Measurements from ENCODE around the gene FPR2.
"Not testable (repeated sequence)": the region's sequence is repeated elsewhere in the genome, so short reads cannot be mapped to it uniquely, and the experiment has no call there.

Gene FPR2, protein sequence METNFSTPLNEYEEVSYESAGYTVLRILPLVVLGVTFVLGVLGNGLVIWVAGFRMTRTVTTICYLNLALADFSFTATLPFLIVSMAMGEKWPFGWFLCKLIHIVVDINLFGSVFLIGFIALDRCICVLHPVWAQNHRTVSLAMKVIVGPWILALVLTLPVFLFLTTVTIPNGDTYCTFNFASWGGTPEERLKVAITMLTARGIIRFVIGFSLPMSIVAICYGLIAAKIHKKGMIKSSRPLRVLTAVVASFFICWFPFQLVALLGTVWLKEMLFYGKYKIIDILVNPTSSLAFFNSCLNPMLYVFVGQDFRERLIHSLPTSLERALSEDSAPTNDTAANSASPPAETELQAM

DNA sequence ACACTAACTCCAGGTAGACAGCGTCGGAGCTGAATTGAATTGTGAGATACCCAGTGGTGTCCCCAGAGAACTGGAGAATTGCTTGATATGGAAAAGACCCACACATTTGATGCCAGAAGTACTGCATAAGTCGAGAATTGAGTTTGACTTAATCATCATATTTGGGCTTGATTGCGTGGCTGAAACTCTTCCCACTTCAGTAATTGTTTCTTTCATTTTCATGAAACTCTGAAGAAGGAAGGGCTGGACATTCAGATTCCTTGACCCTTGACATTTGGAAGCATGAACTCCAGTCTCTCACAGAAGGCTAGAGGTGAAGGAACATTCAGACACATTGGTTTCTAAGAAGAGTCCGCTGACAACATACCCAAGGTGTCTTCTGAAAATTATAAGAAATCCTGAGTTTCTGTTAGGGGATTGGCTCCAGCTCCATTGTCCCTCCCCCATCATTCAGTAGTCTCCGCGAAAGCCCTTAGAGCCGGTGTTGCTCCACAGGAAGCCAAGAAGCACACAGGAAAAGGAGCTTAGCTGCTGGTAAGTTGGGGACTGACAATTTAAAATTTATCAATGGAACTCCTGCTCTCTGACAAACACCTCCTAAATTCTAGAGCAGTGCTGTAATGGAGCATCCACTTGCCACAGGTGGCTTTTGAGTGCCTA lies at the start of gene FPR2:
Gene FPR2, plus strand, starts transcription at position 484 of the 660 bp plus-strand sequence. CDS start 7,479 bp downstream, outside the sequence.
- no peak for DNase-seq

DNA sequence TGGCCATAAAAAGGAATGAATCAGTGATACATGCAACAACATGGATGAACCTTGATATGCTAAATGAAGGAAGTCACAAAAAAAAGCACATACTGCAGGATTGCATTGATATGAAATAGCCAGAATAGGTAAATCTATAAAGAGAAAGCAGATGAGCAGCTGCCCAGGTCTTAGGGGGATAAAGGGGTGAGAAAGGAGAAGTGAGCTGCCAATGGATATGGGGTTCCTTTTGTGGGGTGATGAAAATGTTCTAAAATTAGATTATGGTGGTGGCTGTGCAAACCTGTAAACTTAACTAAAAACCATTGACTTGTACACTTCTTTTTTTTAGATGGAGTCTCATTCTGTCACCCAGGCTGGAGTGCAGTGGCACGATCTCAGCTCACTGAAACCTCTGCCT lies 49.3 kb upstream of the FPR2 start:
- DNase-seq = no peak

DNA sequence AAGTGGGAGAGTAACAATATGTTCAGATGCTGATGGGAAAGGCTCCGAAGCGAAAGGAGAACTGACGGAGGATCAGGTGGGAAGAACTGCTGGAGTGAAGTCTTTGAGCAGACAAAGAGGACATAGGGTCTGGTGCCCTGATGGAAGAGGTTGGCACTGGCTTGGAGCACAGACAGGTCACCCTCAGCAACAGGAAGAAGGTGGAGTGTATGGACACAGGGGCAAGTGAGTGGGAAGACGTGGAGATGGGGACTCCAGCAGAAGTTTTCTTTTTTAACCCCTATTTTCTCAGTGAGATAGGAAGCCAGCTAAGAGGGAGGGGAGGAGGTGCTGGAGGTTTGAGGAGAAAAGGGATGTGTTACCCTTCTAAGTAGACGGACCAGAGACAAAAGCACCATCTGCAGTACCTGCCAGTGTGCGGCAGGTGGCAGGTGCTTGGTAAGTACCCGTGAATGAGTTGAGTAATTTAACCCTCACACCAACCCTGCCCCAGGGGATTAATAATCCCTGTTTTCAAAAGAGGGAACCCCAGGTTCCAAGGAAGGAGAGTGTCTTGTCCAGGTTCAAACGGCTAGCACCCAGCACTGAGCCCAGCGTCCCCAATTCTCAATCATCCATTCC lies 48.4 kb upstream of the FPR2 start:
- peak in 1 of 2 experiments; percentile 36 for DNase-seq

DNA sequence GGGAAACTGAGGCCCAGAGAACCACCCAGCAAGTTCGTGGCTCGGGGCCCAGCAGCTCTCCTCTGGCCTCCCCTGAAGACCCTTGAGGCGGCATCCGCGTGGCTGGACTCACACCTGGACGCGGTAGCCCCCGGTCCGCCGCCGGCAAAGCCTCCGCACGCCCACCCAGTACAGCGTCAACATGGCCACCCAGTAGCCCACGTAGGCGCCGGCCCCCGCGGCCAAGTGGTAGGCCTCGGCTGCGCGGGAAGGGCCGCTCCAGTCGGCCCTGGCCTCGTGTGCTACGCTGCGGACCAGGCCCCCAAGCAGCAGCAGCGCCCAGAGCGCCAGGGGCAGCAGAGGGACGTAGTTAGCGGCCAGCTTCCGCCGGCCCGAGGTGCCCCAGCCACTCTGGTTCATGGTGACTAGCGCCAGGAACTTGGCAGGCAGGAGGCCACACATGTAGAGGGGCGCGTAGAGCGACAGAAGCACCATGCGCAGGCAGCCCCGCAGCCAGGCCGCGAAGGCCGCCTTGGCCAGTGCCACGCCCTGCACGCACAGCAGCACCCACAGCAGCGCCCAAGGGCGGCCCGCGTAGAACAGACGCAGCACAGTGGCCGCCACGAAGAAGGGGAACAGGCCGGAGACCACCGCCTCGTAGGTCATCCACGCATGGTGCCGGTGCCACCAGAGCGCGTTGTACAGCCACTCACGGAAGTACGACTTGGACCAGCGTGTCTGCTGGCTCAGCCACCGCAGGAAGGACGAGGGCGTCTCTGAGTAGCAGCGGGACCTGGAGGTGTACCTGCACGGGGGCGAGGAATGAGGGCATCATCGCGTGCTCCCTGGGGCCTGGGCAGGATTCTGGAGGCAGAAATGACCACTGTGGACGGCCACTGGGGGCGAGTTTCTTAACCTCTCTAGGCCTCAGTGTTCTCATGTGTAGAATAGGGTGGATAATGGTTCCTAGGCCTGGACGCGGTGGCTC lies 47.4 kb upstream of the FPR2 start:
- no peak for DNase-seq

DNA sequence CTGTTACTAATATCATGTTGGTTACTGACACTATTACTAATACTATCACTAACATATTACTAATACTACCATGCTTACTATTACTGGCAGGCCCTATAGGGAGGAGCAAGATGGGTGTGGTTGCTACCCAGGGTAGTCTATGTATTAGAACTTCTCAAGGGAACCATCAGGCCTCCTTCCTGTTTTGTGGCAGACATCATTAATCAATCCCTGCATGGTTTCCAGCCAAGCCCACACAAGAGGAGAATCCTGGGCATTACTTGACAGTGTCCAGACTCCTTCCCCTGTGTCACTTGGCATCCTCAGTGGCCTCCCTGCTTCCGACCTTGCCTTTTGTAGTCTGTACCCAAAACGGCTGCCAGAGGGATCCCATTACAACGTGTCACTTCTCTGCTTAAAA lies 46.1 kb upstream of the FPR2 start:
- DNase-seq = no peak

DNA sequence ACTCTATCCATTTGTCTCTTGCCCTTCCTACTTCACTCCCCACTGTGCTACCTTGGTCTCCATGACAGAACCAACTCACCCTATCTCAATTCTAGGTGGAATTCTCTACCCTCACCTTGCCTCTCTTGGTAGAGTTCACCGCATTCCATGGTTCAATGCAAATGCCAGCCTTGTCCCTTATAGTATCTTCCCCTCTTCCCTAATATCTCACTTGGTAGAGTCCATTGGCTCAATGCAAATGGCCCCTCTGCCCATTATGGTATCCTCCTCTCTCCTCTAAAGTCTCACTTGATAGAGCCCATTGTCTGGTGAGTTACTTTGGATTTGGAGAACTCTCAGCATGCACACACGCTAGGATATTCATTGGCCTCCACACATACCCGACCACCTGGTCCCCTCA lies 45.1 kb upstream of the FPR2 start:
- no peak for DNase-seq

DNA sequence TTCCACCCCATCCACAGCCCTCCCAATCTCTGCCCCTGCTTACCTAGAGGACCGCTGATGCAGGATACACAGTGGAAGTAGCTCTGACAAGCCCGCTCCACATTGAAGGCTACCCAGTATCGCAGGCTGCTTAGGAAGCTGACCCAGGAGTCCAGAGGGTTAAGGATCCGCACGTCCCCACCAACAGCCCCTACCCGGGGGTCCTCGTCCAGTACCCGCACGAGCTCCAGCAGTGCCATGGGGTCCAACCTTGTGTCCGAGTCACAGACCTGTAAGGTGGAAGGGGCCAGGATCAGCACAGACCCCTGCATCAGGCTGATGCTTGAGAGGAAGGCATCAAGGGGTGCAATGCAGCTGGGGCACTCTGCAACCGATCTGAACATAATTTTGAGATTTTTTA lies 44.1 kb upstream of the FPR2 start:
- DNase-seq = no peak

DNA sequence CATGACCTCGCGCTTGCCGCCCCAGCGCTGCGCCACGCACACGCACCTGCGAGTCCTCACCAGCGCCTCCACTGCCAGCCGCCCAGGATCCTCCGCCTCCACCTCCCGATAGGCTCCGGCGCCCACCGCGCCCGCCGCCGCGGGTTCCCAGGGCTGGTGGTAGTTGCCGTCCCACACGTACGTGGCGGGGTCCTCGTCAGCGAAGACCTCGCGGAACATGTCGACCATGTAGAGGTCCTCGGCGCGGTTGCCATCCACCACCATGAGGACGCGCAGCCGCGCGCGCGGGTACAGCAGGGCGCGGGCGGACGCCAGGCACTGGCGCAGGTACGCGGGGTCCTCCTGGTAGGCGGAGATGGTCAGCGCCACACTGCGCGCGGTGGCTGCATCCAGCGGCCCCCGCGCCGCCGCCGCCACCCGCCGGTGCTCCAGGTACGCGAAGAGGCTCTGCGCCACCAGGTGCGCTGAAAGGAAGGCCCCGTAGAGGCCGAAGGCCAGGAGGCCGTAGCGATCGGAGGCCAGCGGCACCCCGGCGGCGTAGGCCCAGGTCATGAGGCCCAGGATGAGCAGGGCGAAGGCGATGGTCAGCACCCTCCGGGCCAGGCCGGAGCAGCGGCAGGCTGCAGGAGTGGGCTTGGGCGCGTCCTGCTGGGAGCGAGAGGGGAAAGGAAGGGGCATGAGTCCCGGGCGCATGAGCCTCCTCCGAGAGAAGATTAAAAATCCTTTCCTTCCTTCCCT lies 41.6 kb upstream of the FPR2 start:
- no peak for DNase-seq

DNA sequence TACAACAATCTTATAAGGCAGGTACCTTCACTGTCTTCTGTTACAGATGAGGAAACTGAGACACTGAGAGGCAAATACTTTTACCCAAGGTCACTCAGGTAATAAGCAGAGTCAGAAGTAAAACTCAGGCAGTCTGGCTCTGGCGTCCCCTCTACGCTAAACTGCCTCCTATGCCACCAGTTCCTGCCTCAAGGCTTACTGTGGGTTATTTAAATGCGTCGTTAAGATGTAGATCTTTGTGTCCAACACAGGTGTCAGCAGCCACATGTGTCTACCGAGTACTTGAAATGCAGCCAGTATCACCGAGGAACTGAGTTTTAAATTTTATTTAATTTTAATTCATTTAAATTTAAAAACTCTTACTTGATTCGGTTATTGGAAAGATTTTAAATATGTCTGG lies 39.1 kb upstream of the FPR2 start:
- no peak for DNase-seq

DNA sequence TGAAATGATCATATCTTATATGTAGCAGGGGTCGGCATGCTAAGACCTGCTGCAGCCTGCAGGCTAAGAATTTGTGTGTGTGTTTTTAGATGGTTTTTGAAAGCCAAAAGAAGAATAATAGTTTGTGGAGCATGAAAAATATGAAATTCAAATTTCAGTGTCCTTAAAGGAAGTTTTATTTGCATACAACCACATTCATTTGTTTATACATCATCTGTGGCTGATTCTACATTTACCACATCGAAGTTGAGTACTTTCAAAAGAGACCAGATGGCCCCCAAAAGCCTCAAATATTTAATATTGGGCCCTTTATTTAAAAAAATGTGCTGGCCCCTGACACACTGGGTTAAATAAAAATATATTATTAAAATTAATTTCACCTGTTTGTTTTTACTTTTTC lies 38.5 kb upstream of the FPR2 start:
- no peak for DNase-seq

DNA sequence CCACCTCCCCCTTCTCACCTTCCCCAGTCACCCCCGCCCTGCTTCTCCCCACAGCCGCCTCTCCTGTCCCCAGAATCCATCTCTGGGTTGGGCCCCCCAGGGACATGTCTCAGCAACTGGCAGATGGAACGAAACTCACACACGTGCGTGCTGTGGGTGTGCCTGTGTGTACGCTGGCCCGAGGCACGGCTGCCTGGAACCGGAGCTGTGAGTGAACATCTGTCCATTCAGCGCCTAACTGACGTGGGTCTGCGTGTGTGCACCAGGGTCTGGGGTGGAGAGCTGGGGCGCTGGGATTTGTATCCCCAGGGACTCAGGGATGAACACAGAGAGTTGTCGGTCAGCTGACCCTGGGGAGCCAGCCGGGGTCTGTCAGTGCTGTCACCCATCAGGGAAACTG lies 36.4 kb upstream of the FPR2 start:
- no peak for DNase-seq

DNA sequence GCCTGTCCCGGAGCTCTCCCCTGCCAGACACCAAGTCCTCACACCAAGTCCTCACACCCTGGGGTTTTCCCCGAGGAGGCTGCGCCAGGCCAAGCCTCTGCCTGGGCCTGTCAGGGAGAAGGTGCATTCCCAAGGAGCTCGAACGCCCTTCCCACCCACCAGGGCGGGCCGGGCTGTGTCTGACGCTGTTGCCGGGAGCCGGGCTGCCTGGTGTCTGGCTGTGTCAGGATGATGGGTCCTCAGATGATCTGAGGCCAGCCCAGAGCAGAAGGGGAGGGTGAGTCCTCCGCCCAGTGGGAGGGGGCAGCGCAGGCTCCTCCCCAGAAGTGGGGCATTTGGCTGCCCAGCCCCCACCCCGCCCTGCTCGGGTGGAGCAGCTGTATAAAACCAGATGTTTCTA lies 34.9 kb upstream of the FPR2 start:
- no peak for DNase-seq

DNA sequence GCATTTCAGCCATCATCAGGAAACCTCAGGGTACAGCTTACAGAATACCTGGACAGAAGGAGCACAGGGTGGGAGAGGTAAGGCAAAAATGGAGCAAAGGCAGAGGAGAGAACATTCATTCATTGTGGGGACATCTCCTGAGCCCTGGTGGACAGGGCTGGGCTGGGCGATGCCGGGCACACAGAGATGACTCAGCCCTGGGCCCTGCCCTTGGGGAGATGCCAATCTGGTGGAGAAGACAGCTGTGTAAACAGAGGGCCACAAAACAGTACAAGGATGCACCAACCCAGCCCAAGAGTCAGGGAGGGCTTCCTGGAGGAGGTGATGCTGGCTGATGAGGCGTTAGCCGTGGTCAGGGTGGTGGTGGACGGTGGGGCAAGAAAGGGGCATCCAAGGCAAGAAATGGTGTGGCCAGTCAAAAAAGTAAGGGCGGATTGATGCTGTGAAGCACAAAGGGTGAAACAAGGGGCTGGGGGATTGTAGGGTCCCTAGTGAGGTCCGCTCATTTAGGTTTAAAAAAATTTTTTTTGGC lies 33.6 kb upstream of the FPR2 start:
- no peak for DNase-seq

DNA sequence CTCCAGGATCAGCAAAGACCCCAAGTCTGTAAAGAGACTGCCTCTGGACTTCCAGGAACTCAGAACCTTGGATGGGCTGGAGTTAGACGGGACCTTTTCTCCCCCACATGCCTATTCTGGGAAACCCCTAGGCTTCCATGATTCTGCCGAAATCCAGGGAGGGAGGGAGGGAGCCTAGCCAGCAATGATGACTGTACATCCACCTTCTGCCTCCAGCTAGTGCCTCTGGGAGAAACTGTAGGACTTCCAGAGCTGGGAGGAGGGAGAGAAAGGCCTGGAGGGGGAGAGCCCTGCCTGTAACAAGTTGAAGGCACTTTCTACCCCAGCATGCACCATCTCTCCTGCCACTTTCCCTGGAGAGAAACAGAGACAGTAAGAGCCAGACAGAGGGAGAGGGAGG lies 31.2 kb upstream of the FPR2 start:
- no peak for DNase-seq

DNA sequence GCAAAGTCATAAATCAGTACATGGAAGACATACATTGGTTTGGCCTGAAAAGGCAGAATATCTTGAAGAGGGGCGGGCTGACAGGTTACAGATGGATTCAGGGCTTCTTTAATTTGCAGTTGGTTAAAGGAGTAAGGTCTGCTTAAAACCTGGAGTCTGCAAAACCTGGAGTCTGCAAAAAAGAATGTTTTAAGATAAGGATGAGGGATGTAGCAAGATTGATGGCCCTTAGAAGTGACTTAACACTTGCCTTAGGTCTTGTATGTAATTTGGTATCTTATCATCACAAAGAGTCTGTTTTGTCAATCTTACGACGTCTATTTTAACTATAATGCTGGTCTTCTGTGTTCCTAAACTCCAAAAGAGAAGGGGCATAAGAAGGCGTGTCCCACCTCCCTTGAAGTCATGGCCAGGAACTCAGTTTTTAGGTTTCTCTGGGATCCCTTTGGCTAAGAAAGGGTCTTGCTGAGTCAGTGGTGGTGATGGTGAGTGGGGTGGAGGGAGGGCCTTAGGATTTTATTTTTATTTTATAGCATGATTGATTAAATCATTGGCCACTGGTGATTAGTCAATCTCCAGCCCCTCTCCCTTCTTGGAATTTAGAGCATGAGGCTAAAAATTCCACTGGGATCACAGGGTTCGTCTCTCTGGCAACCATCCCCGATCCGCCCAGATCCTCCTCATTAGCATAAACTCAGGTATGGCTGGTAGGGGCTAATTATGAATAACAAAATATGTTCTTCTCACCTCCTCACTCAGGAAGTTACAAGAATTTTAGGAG lies 27.0 kb upstream of the FPR2 start:
- no peak for DNase-seq

DNA sequence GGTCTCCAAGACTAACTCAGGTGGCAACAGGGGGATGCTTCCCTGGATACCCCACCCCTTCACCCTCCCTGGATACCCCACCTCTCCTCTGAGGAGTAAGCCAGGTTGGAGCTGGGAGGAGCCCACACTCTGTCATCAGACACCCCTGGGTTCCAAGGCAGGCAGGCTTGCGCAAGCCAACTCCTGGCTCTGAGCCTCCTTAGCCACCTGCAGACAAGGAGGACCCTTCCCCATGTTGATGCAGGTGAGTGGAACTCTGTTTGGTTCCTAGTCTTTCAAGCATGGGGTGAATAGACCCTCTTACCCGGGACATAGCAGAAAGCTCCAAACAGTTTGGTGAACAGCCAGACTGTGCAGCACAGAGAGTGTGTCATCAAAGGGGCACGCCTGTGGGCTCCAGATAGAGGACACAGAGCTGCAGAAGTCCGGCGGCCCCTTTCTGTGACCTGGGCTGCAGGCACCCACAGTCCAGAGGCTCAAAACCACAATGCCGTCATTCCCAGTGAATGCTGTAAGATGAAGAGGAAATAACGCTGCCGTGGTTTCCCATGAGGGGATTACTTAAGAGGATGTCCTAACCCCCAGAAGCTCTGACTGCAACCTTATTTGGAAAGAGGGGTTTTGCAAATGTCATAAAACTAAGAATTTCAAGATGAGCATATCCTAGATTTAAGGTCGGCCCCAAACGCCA lies 25.1 kb upstream of the FPR2 start:
- DNase-seq = no peak

DNA sequence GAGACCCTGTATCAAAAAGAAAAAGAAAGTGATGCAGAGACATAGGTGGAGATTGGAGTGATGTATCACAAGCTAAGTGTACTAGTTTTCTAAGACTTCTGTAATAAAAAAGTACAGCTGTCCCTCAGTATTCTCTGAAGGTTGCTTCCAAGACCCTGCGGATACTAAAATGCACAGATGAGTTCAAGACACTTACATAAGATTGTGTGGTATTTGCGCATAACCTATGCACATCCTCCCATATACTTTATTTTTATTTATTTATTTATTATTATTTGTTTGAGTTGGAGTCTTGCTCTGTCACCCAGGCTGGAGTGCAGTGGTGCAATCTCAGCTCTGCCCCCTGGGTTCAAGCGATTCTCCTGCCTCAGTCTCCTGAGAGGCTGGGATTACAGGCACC lies 23.6 kb upstream of the FPR2 start:
- DNase-seq = no peak

DNA sequence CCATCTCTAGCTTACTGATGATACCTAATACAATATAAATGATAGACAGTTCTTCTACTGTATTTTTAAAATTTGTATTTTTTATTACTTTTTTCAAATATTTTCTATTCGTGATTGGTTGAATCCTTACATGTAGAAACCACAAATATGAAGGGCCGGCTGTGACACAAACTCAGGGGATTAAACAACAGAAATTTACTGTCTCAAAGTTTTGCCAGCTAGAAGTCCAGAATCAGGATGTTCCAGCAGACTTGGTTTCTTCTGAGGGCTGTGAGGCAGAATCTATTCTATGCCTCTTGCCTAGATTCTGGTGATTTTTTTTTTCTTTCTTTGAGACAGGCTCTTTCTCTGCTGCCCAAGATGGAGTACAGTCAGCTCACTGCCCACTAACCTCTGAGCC lies 23.1 kb upstream of the FPR2 start:
- DNase-seq = no peak

DNA sequence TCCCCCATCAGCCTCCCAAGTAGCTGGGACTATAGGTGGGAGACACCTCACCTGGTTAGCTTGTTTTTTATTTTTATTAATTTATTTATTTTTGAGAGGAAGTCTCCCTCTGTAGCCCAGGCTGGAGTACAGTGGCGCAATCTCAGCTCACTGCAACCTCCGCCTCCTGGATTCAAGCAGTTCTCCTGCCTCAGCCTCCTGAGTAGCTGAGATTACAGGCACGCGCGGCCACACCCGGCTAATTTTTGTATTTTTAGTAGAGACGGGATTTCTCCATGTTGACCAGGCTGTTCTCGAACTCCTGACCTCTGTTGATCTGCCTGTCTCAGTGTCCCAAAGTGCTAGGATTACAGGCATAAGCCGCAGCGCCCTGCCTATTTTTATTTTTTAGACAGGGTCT lies 22.5 kb upstream of the FPR2 start:
- DNase-seq = not testable (repeated sequence)

DNA sequence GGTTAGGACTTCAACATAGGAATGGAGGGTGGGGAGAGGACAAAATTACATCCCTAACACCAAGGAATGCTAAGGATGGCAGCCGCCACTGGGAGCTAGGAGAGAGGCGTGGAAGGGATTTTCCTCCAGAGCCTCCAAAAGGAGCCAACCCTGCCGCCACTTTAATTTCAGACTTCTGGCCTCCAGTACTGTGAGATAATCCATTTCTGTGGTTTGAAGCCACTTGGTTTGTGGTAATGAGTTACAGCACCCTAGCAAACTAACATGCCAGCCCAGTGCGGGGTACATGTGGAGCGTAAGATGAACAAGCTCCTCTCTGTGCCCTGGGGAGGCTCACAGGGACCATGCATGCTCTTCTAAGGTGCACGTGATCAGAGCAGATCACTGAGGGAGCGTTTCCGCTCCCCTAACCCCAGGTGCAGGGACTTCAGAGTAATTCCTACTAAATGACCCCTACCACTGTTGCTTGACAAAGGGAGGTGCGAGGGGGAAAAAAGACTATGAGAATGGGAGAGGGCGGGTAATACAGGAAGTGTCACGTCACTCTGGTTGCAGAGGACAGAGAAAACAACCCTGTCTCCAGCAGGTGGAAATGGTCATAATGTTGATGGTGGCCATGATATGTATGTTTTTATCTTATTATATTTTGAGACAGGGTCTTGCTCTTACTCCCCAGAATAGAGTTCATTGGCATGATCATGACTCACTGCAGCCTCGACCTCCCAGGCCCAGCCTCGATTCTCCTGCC lies 21.3 kb upstream of the FPR2 start:
- no peak for DNase-seq
